Naive B cell (primary cell): Measurements from ENCODE around the gene DDX51. TPM values are rescaled to one million over a fixed set of nuclear protein-coding genes. Genes with fewer than 3 reads are reported as not detected.
A peak's percentile ranks its signal among the peaks of the same experiment; 100 is the strongest.

ENCODE experiments used
- ATAC-seq, 2 donors: fragments of 150-1000 bp; cut with Tn5 transposase; 2 replicates each; pipeline ENCODE4 v1.10.0; 2021; ENCODE audit warnings: low read depth in 2 of 2, mild to moderate bottlenecking in 2 of 2, moderate library complexity in 2 of 2
- DNase-seq: peaks from one replicate; pipeline ENCODE4 v3.0.0; 2022
- H3K27ac Mint-ChIP-seq, 6 donors: one replicate each; pipeline ENCODE4 v1.8.0; 2020 to 2022; ENCODE audit warnings: mild to moderate bottlenecking in 6 of 6, mixed read lengths in 6 of 6, moderate library complexity in 5 of 6, inconsistent platforms in 2 of 6
- H3K27me3 Mint-ChIP-seq, 3 donors: one replicate each; pipeline ENCODE4 v1.8.0; 2021 to 2022; ENCODE audit warnings: mixed read lengths in 3 of 3, mild to moderate bottlenecking in 1 of 3
- H3K36me3 Mint-ChIP-seq, 2 donors: one replicate each; pipeline ENCODE4 v1.8.0; 2020 to 2022; ENCODE audit warnings: mixed read lengths in 2 of 2, inconsistent platforms in 1 of 2, mild to moderate bottlenecking in 1 of 2
- H3K4me1 Mint-ChIP-seq, 3 donors: one replicate each; pipeline ENCODE4 v1.8.0; 2020 to 2022; ENCODE audit warnings: mixed read lengths in 3 of 3, inconsistent platforms in 1 of 3, mild to moderate bottlenecking in 1 of 3, moderate library complexity in 1 of 3
- H3K4me3 Mint-ChIP-seq, 8 donors: one replicate each; pipeline ENCODE4 v1.8.0; 2020 to 2022; ENCODE audit warnings: mild to moderate bottlenecking in 8 of 8, mixed read lengths in 8 of 8, moderate library complexity in 8 of 8, inconsistent platforms in 2 of 8
- H3K9me3 Mint-ChIP-seq, 7 donors: one replicate each; pipeline ENCODE4 v1.8.0; 2020 to 2022; ENCODE audit warnings: mixed read lengths in 7 of 7, mild to moderate bottlenecking in 5 of 7, inconsistent platforms in 2 of 7, moderate library complexity in 1 of 7
- polyA plus RNA-seq, 6 donors: library from polyadenylated mRNA; unstranded; fragments of 300-500 nt; fragmentation: Illumina TruSeq; gene quantifications; one replicate each; pipeline ENCODE4 v1.2.3, GENCODE V29; 2021; ENCODE audit warnings: low read depth in 6 of 6

Gene DDX51
- polyA plus RNA-seq, 6 donors from 2014 or later, result 7.1 to 14.9 (median 7.6) TPM; not detected in 1

- Mint-ChIP-seq H3K27me3 (peaks cover 5 to 45% (median 12%) of the 10 kb centered on the region in 3 donors), H3K4me1 (peaks cover 0 to 17% (median 2%) of the 10 kb centered on the region in 3 donors), H3K36me3 (no peaks in the 10 kb centered on the region), H3K27ac (no peak overlapping the region), H3K9me3 (peaks cover 0 to 2% (median 0%) of the 10 kb centered on the region in 7 donors), H3K4me3 (no peak overlapping the region)
- DNase-seq, result no peak
- no peak for ATAC-seq
Measured at GRCh38 chr12:132168311-132169031, 24.4 kb upstream of the DDX51 start.

- Mint-ChIP-seq H3K27ac (peak overlapping the region in 1 of 6 donors; percentile 52), H3K9me3 (peaks cover 0 to 2% (median 0%) of the 10 kb centered on the region in 7 donors), H3K4me1 (peaks cover 0 to 14% (median 0%) of the 10 kb centered on the region in 3 donors), H3K27me3 (peaks cover 5 to 38% (median 5%) of the 10 kb centered on the region in 3 donors), H3K36me3 (no peaks in the 10 kb centered on the region), H3K4me3 (no peak overlapping the region)
- ATAC-seq, result no peak
- no peak for DNase-seq
Measured at GRCh38 chr12:132167611-132168310, 23.6 kb upstream of the DDX51 start.

- peaks cover 0 to 31% (median 5%) of the 10 kb centered on the region in 3 donors for H3K27me3 Mint-ChIP-seq
- H3K4me1 Mint-ChIP-seq, result peaks cover 0 to 11% (median 0%) of the 10 kb centered on the region in 3 donors
- ATAC-seq, result no peak
- no peak for DNase-seq
- no peak overlapping the region for H3K27ac Mint-ChIP-seq
- H3K36me3 Mint-ChIP-seq, result no peaks in the 10 kb centered on the region
- H3K9me3 Mint-ChIP-seq, result peaks cover 0 to 2% (median 0%) of the 10 kb centered on the region in 7 donors
- no peak overlapping the region for H3K4me3 Mint-ChIP-seq
Measured at GRCh38 chr12:132166801-132167591, 22.9 kb upstream of the DDX51 start.

GRCh38 chr12:132166093-132166492, 22.0 kb upstream of the DDX51 start:
- Mint-ChIP-seq H3K9me3 (peaks cover 0 to 3% (median 0%) of the 10 kb centered on the region in 7 donors), H3K27me3 (peaks cover 0 to 31% (median 5%) of the 10 kb centered on the region in 3 donors), H3K4me3 (no peak overlapping the region), H3K36me3 (no peaks in the 10 kb centered on the region), H3K27ac (peak overlapping the region in 1 of 6 donors; percentile 64), H3K4me1 (peaks cover 0 to 11% (median 0%) of the 10 kb centered on the region in 3 donors)
- no peak for DNase-seq
- no peak for ATAC-seq

- H3K4me3 Mint-ChIP-seq, result no peak overlapping the region
- ATAC-seq (no peak), DNase-seq (no peak)
- H3K9me3 Mint-ChIP-seq, result peaks cover 0 to 3% (median 0%) of the 10 kb centered on the region in 7 donors
- H3K27me3 Mint-ChIP-seq, result peaks cover 0 to 29% (median 5%) of the 10 kb centered on the region in 3 donors
- peaks cover 0 to 11% (median 0%) of the 10 kb centered on the region in 3 donors for H3K4me1 Mint-ChIP-seq
- no peak overlapping the region for H3K27ac Mint-ChIP-seq
- H3K36me3 Mint-ChIP-seq, result no peaks in the 10 kb centered on the region
Measured at GRCh38 chr12:132165584-132165983, 21.5 kb upstream of the DDX51 start.

- H3K4me1 Mint-ChIP-seq, result peaks cover 0 to 11% (median 2%) of the 10 kb centered on the region in 3 donors
- H3K36me3 Mint-ChIP-seq, result no peaks in the 10 kb centered on the region
- H3K27ac Mint-ChIP-seq, result peak overlapping the region in 2 of 6 donors; percentile 2 to 53
- DNase-seq (no peak), ATAC-seq (no peak)
- peaks cover 0 to 17% (median 5%) of the 10 kb centered on the region in 3 donors for H3K27me3 Mint-ChIP-seq
- no peak overlapping the region for H3K4me3 Mint-ChIP-seq
- H3K9me3 Mint-ChIP-seq, result peaks cover 0 to 4% (median 2%) of the 10 kb centered on the region in 7 donors
Measured at GRCh38 chr12:132164426-132164825, 20.3 kb upstream of the DDX51 start.

GRCh38 chr12:132163911-132164288, 19.8 kb upstream of the DDX51 start:
- no peak overlapping the region for H3K4me3 Mint-ChIP-seq
- DNase-seq (no peak), ATAC-seq (no peak)
- H3K27me3 Mint-ChIP-seq, result peaks cover 0 to 16% (median 5%) of the 10 kb centered on the region in 3 donors
- peaks cover 0 to 11% (median 2%) of the 10 kb centered on the region in 3 donors for H3K4me1 Mint-ChIP-seq
- peaks cover 0 to 4% (median 2%) of the 10 kb centered on the region in 7 donors for H3K9me3 Mint-ChIP-seq
- H3K36me3 Mint-ChIP-seq, result no peaks in the 10 kb centered on the region
- H3K27ac Mint-ChIP-seq, result peak overlapping the region in 2 of 6 donors; percentile 2 to 6

- H3K4me1 Mint-ChIP-seq, result peaks cover 0 to 11% (median 2%) of the 10 kb centered on the region in 3 donors
- no peak overlapping the region for H3K27ac Mint-ChIP-seq
- H3K36me3 Mint-ChIP-seq, result no peaks in the 10 kb centered on the region
- H3K4me3 Mint-ChIP-seq, result no peak overlapping the region
- DNase-seq (no peak), ATAC-seq (no peak)
- peaks cover 0 to 4% (median 2%) of the 10 kb centered on the region in 7 donors for H3K9me3 Mint-ChIP-seq
- H3K27me3 Mint-ChIP-seq, result peaks cover 0 to 16% (median 5%) of the 10 kb centered on the region in 3 donors
Measured at GRCh38 chr12:132163041-132163910, 19.2 kb upstream of the DDX51 start.

- no peaks in the 10 kb centered on the region for H3K36me3 Mint-ChIP-seq
- peaks cover 0 to 11% (median 2%) of the 10 kb centered on the region in 3 donors for H3K4me1 Mint-ChIP-seq
- ATAC-seq (no peak), DNase-seq (no peak)
- H3K4me3 Mint-ChIP-seq, result peak overlapping the region in 1 of 8 donors; percentile 15
- no peak overlapping the region for H3K27ac Mint-ChIP-seq
- H3K27me3 Mint-ChIP-seq, result peaks cover 0 to 16% (median 5%) of the 10 kb centered on the region in 3 donors
- H3K9me3 Mint-ChIP-seq, result peaks cover 0 to 4% (median 2%) of the 10 kb centered on the region in 7 donors
Measured at GRCh38 chr12:132162508-132163031, 18.5 kb upstream of the DDX51 start.

- DNase-seq (no peak), ATAC-seq (no peak)
- H3K4me1 Mint-ChIP-seq, result peaks cover 0 to 11% (median 2%) of the 10 kb centered on the region in 3 donors
- H3K27ac Mint-ChIP-seq, result peak overlapping the region in 1 of 6 donors; percentile 72
- H3K36me3 Mint-ChIP-seq, result no peaks in the 10 kb centered on the region
- H3K9me3 Mint-ChIP-seq, result peaks cover 0 to 4% (median 2%) of the 10 kb centered on the region in 7 donors
- H3K27me3 Mint-ChIP-seq, result peaks cover 0 to 16% (median 5%) of the 10 kb centered on the region in 3 donors
- H3K4me3 Mint-ChIP-seq, result peak overlapping the region in 1 of 8 donors; percentile 15
Measured at GRCh38 chr12:132161796-132162507, 17.8 kb upstream of the DDX51 start.

- Mint-ChIP-seq H3K4me1 (peaks cover 0 to 7% (median 2%) of the 10 kb centered on the region in 3 donors), H3K27ac (no peak overlapping the region), H3K4me3 (no peak overlapping the region)
Measured at GRCh38 chr12:132161036-132161781, 17.1 kb upstream of the DDX51 start.

More at GRCh38 chr12:132161036-132161781, 17.1 kb upstream of the DDX51 start:
- DNase-seq, result no peak
- peaks cover 0 to 14% (median 5%) of the 10 kb centered on the region in 3 donors for H3K27me3 Mint-ChIP-seq
- H3K36me3 Mint-ChIP-seq, result no peaks in the 10 kb centered on the region
- no peak for ATAC-seq
- H3K9me3 Mint-ChIP-seq, result peaks cover 0 to 4% (median 2%) of the 10 kb centered on the region in 7 donors
